Hepatocyte (in vitro differentiated cells): Measurements from ENCODE around the gene KIAA0825. TPM values are rescaled to one million over a fixed set of nuclear protein-coding genes. Genes with fewer than 3 reads are reported as not detected.

Experiments
- DNase-seq: peaks from one replicate; pipeline ENCODE4 v3.0.0-alpha.2; 2016; ENCODE audit warnings: low spot score
- H2AFZ ChIP-seq: fragments of 200-600 bp; sonication (generic); 2 replicates; pipeline ENCODE4 v1.6.0; 2016; ENCODE audit warnings: antibody characterized with exemption, mild to moderate bottlenecking
- H3K27ac ChIP-seq: fragments of 200-600 bp; sonication (generic); 2 replicates; pipeline ENCODE4 v1.5.1; 2016; ENCODE audit warnings: mild to moderate bottlenecking
- H3K27me3 ChIP-seq: fragments of 200-600 bp; sonication (generic); 2 replicates; pipeline ENCODE4 v1.6.1; 2016
- H3K36me3 ChIP-seq: fragments of 200-600 bp; sonication (generic); replicated peaks from 2 replicates; pipeline ENCODE4 v1.5.1; 2016; ENCODE audit warnings: low read depth; ENCODE audit not compliant: insufficient read depth
- H3K4me1 ChIP-seq: fragments of 200-600 bp; sonication (generic); 2 replicates; pipeline ENCODE4 v1.5.1; 2016; ENCODE audit warnings: mild to moderate bottlenecking, moderate library complexity; ENCODE audit not compliant: insufficient read depth
- H3K4me2 ChIP-seq: fragments of 200-600 bp; sonication (generic); 2 replicates; pipeline ENCODE4 v1.6.0; 2016
- H3K4me3 ChIP-seq: fragments of 200-600 bp; sonication (generic); 2 replicates; pipeline ENCODE4 v1.5.1; 2016; ENCODE audit warnings: mild to moderate bottlenecking
- H3K79me2 ChIP-seq: fragments of 200-600 bp; sonication (generic); 2 replicates; pipeline ENCODE4 v1.6.0; 2017; ENCODE audit warnings: mild to moderate bottlenecking
- H3K9me2 ChIP-seq: fragments of 200-600 bp; sonication (generic); replicated peaks from 2 replicates; pipeline ENCODE4 v1.6.0; 2017; ENCODE audit warnings: mild to moderate bottlenecking; ENCODE audit not compliant: insufficient read depth
- H3K9me3 ChIP-seq: fragments of 200-600 bp; sonication (generic); 2 replicates; pipeline ENCODE4 v1.5.1; 2016; ENCODE audit warnings: low read depth, mild to moderate bottlenecking
- H4K20me1 ChIP-seq: fragments of 200-600 bp; sonication (generic); 2 replicates; pipeline ENCODE4 v1.6.0; 2016; ENCODE audit warnings: mild to moderate bottlenecking; ENCODE audit not compliant: insufficient read depth, poor library complexity, severe bottlenecking
- EZH2 ChIP-seq: fragments of 200-600 bp; sonication (generic); IDR thresholded peaks from 2 replicates; pipeline ENCODE4 v1.6.1; 2016; ENCODE audit warnings: antibody characterized with exemption, mild to moderate bottlenecking, borderline replicate concordance
- EZH2phosphoT487 ChIP-seq: fragments of 200-600 bp; sonication (generic); IDR thresholded peaks from one replicate; pipeline ENCODE4 v1.6.1; 2018; ENCODE audit warnings: antibody characterized with exemption, mild to moderate bottlenecking, low read depth, moderate library complexity; ENCODE audit not compliant: unreplicated experiment, severe bottlenecking
- WGBS: methylation state at CpG from one replicate; pipeline ENCODE4 v1.1.6; 2016; ENCODE audit warnings: low lambda C conversion rate; ENCODE audit errors: missing lambda C conversion rate; 5-methylcytosine and 5-hydroxymethylcytosine counted together
- polyA plus RNA-seq: library from polyadenylated mRNA; unstranded; fragments of >200 nt; fragmentation: Nextera tagmentation; extraction: Ambion mirVana; gene quantifications from 2 replicates; pipeline ENCODE4 v1.2.1, GENCODE V29; 2016
- total RNA-seq: library from RNA; depleted of rRNA; stranded (reverse); fragments of >200 nt; gene quantifications from 2 replicates; pipeline ENCODE4 v1.2.3, GENCODE V29; 2014
- TF ChIP-seq, protein P1 (sequence below): fragments of 200-600 bp; sonication (generic); IDR thresholded peaks from 2 replicates; pipeline ENCODE4 v1.5.1; 2016; ENCODE audit warnings: antibody characterized with exemption, mild to moderate bottlenecking; ENCODE audit not compliant: poor library complexity

Gene KIAA0825
- total and polyA plus RNA-seq, 2 experiments from 2014 or later = 2.1 to 4.5 TPM

DNA sequence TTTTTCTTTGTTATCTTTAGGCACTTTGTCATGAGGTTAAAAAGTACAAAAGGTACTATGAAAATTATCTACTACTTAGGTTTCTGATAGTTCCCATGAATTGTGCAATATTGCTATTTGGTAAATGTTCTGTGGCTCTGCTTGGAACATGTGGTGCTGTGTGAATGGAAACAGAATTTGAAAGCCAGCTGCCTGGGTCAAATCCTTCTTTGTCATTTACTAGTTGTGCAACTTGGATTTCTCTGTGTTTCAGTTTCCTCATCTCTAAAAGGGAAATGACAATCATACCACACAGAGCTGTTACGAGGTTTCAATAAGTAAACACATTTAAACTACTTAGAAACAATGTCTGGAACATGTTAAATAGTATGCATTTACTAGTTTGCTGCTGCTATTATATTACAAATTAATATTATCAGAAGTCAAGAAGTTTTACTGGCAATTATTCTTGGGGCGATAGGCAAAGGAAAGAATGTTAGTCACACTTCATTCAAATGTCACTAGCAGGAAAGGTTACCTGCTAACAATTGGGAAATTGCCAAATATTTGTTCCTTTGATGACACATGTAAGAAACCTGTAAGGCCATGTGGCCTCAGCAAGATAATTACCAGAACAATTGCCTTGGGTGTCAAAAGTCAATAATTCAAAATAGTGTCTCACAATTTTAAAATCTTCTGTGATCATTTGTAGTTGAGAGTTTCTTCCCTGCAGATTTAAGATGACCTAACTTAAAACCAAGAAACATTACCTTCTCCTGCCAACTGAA is 184.8 kb downstream of the KIAA0825 start:
- WGBS = 14% methylated on average over 2 of the region's 2 CpGs
- Histone ChIP-seq H3K4me3 (no peak overlapping the region), H3K4me1 (no peaks in the 10 kb centered on the region), H2AFZ (no peak overlapping the region), H3K4me2 (no peak overlapping the region), H3K27me3 (no peaks in the 10 kb centered on the region), H3K79me2 (no peaks in the 10 kb centered on the region), H3K36me3 (no peaks in the 10 kb centered on the region), H3K9me2 (no peaks in the 10 kb centered on the region), H3K9me3 (no peaks in the 10 kb centered on the region), H4K20me1 (no peaks in the 10 kb centered on the region), H3K27ac (no peak overlapping the region)
- no peak for DNase-seq
- TF ChIP-seq EZH2 = no peak
- TF ChIP-seq, protein P1, sequence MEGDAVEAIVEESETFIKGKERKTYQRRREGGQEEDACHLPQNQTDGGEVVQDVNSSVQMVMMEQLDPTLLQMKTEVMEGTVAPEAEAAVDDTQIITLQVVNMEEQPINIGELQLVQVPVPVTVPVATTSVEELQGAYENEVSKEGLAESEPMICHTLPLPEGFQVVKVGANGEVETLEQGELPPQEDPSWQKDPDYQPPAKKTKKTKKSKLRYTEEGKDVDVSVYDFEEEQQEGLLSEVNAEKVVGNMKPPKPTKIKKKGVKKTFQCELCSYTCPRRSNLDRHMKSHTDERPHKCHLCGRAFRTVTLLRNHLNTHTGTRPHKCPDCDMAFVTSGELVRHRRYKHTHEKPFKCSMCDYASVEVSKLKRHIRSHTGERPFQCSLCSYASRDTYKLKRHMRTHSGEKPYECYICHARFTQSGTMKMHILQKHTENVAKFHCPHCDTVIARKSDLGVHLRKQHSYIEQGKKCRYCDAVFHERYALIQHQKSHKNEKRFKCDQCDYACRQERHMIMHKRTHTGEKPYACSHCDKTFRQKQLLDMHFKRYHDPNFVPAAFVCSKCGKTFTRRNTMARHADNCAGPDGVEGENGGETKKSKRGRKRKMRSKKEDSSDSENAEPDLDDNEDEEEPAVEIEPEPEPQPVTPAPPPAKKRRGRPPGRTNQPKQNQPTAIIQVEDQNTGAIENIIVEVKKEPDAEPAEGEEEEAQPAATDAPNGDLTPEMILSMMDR = no peak
- no peak for TF ChIP-seq EZH2phosphoT487

DNA sequence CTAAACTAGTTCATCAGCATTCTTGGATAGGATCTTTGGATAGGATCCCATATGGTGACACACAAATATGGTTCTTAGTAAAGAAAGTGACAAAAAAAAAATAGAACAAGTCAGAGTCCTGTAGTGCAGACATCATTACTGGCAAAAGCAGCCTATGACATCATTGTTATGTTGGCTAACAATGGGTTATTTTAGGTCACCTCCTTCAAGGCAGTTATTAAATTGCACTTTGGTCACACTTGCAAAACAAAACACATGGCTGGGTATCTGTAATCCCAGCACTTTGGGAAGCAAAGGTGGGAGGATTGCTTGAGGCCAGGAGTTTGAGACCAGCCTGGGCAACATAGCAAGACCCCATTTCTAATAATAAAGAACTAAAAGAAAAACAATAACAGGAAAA is 185.9 kb downstream of the KIAA0825 start:
- Histone ChIP-seq H4K20me1 (no peaks in the 10 kb centered on the region), H3K9me2 (no peaks in the 10 kb centered on the region), H2AFZ (no peak overlapping the region), H3K4me2 (no peak overlapping the region), H3K4me1 (no peaks in the 10 kb centered on the region), H3K79me2 (no peaks in the 10 kb centered on the region), H3K27ac (no peak overlapping the region), H3K36me3 (no peaks in the 10 kb centered on the region), H3K4me3 (no peak overlapping the region), H3K27me3 (no peaks in the 10 kb centered on the region), H3K9me3 (no peaks in the 10 kb centered on the region)
- DNase-seq = peak; percentile 18
- TF ChIP-seq, protein P1 = no peak
- TF ChIP-seq EZH2 = no peak
- no peak for TF ChIP-seq EZH2phosphoT487

DNA sequence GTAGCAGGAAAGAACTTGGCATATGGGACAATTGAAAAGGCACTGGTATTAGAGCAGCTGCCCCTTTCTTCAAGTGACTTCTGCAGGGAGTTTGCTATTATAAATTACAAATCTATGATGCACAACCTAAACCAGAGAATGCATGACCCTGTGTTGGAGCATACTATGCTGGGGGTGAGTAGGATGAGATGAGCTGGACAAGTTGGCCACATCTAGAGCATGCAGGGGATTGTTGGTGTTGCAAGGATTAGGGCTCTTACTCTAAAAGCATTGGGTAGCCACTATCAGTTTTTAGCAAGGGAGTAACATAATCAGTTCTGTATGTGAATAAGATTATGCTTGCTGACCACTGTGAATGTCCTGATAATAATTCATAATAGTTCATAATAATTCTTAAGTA is 186.7 kb downstream of the KIAA0825 start:
- H3K4me2 ChIP-seq = no peak overlapping the region
- H3K4me3 ChIP-seq = no peak overlapping the region
- H3K4me1 ChIP-seq = no peaks in the 10 kb centered on the region
- no peaks in the 10 kb centered on the region for H3K27me3 ChIP-seq
- TF ChIP-seq, protein P1 = no peak
- H3K27ac ChIP-seq = no peak overlapping the region
- no peak overlapping the region for H2AFZ ChIP-seq
- no peak for DNase-seq
- H3K36me3 ChIP-seq = no peaks in the 10 kb centered on the region
- H4K20me1 ChIP-seq = no peaks in the 10 kb centered on the region
- H3K9me3 ChIP-seq = no peaks in the 10 kb centered on the region
- no peaks in the 10 kb centered on the region for H3K9me2 ChIP-seq
- no peaks in the 10 kb centered on the region for H3K79me2 ChIP-seq

DNA sequence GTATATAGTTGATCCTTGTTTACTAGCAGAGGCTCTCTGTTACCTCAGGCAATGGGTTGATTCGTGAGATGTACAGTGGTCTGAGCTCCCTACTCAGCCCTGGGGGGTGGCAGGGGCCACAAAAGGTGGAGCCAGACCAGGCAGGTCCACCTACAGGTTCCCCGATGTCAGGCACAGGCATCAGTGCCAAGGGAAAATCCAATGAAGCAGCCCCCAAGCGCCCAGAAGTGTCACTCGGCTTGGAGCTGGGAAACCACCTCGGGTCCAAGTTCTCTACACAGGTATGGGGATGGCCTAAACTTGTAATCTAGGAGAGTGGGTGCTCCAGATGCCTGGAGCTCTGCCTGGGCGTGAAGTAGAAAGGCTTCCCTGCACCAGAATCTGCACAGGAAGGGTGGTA is 188.8 kb downstream of the KIAA0825 start:
- H3K9me3 ChIP-seq = no peaks in the 10 kb centered on the region
- H3K36me3 ChIP-seq = no peaks in the 10 kb centered on the region
- no peaks in the 10 kb centered on the region for H3K79me2 ChIP-seq
- H3K4me2 ChIP-seq = no peak overlapping the region
- H3K27me3 ChIP-seq = no peaks in the 10 kb centered on the region
- no peak overlapping the region for H2AFZ ChIP-seq
- H3K27ac ChIP-seq = no peak overlapping the region
- 87% methylated on average over 6 of the region's 6 CpGs for WGBS
- H3K4me3 ChIP-seq = no peak overlapping the region
- H4K20me1 ChIP-seq = no peaks in the 10 kb centered on the region
- no peaks in the 10 kb centered on the region for H3K9me2 ChIP-seq
- TF ChIP-seq, protein P1 = no peak
- no peak for TF ChIP-seq EZH2
- no peak for DNase-seq
- no peaks in the 10 kb centered on the region for H3K4me1 ChIP-seq
